LHCN-M2 (cell line): ENCODE measurements around the gene SCUBE2. TPM values are rescaled to one million over a fixed set of nuclear protein-coding genes. Genes with fewer than 3 reads are reported as not detected.
A peak's percentile ranks its signal among the peaks of the same experiment; 100 is the strongest.

Source experiments
- DNase-seq: peaks from one replicate; pipeline ENCODE4 v3.0.0-alpha.2; 2012; ENCODE audit warnings: low read depth
- total RNA-seq: library from RNA; depleted of rRNA; stranded (reverse); fragments of >200 nt; gene quantifications from 2 replicates; pipeline ENCODE4 v1.2.3, GENCODE V29; 2014

The SCUBE2 gene
- total RNA-seq, 1 experiment from 2014 or later = 0.11 TPM

GRCh38 chr11:9075556-9075955, 15.8 kb downstream of the SCUBE2 start:
- peak; percentile 16 for DNase-seq

- no peak for DNase-seq
Observed at GRCh38 chr11:9074338-9075029, 16.9 kb downstream of the SCUBE2 start.

- DNase-seq = no peak
Observed at GRCh38 chr11:9073466-9074225, 17.8 kb downstream of the SCUBE2 start.

GRCh38 chr11:9072626-9073176, 18.7 kb downstream of the SCUBE2 start:
- DNase-seq = no peak

GRCh38 chr11:9071692-9072091, 19.7 kb downstream of the SCUBE2 start:
- no peak for DNase-seq

- no peak for DNase-seq
Observed at GRCh38 chr11:9070749-9071491, 20.5 kb downstream of the SCUBE2 start.

- DNase-seq = no peak
Observed at GRCh38 chr11:9069862-9070470, 21.4 kb downstream of the SCUBE2 start.

- DNase-seq = no peak
Observed at GRCh38 chr11:9069256-9069655, 22.1 kb downstream of the SCUBE2 start.

- DNase-seq = no peak
Observed at GRCh38 chr11:9066433-9066925, 24.9 kb downstream of the SCUBE2 start.

GRCh38 chr11:9065607-9066432, 25.6 kb downstream of the SCUBE2 start:
- no peak for DNase-seq

- DNase-seq = no peak
Observed at GRCh38 chr11:9061807-9062206, 29.6 kb downstream of the SCUBE2 start.

GRCh38 chr11:9060700-9061111, 30.7 kb downstream of the SCUBE2 start:
- no peak for DNase-seq

GRCh38 chr11:9059406-9059805, 32.0 kb downstream of the SCUBE2 start:
- no peak for DNase-seq

- no peak for DNase-seq
Observed at GRCh38 chr11:9057888-9058287, 33.5 kb downstream of the SCUBE2 start.

- DNase-seq = no peak
Observed at GRCh38 chr11:9057007-9057406, 34.4 kb downstream of the SCUBE2 start.

GRCh38 chr11:9056467-9056866, 34.9 kb downstream of the SCUBE2 start:
- DNase-seq = no peak

GRCh38 chr11:9053316-9054035, 37.9 kb downstream of the SCUBE2 start:
- DNase-seq = peak; percentile 70

- DNase-seq = peak; percentile 55
Observed at GRCh38 chr11:9052316-9052715, 39.1 kb downstream of the SCUBE2 start.

GRCh38 chr11:9049959-9050358, 41.4 kb downstream of the SCUBE2 start:
- no peak for DNase-seq

- DNase-seq = no peak
Observed at GRCh38 chr11:9047964-9048523, 43.4 kb downstream of the SCUBE2 start.
